Sciatic nerve (tissue), 2 donors: ENCODE data around the gene RNU1-2. TPM values are rescaled to one million over a fixed set of nuclear protein-coding genes. Genes with fewer than 3 reads are reported as not detected.
"Not testable (repeated sequence)": the region's sequence is repeated elsewhere in the genome, so short reads cannot be mapped to it uniquely, and the experiment has no call there.

Source experiments
- ATAC-seq: fragments of 200-7000 bp; cut with Tn5 transposase; one replicate; pipeline ENCODE4 v1.9.1; 2020; ENCODE audit warnings: mild to moderate bottlenecking, moderate library complexity
- DNase-seq: peaks from one replicate; pipeline ENCODE4 v3.0.0-alpha.2; 2020; ENCODE audit warnings: low spot score
- intact Hi-C: fragments of 100-400 bp; cut with DNase I; formaldehyde crosslinking; loops from one replicate; pipeline ENCODE4 v1.14.2; 2022
- total RNA-seq: library from RNA; stranded (reverse); fragmentation: NEBNext Ultra II Directional; extraction: Animal tissue kit (Norgen Biotek cat#: 25700); gene quantifications from one replicate; pipeline ENCODE4 v1.2.1, GENCODE V29; 2021
- donor health status: DM: no; HTN: no; CAD: no.
- donor health status: DM: no; HTN: no; CAD: no.

RNU1-2 gene
- total RNA-seq, 1 donor from 2014 or later = 13,769 TPM

DNA sequence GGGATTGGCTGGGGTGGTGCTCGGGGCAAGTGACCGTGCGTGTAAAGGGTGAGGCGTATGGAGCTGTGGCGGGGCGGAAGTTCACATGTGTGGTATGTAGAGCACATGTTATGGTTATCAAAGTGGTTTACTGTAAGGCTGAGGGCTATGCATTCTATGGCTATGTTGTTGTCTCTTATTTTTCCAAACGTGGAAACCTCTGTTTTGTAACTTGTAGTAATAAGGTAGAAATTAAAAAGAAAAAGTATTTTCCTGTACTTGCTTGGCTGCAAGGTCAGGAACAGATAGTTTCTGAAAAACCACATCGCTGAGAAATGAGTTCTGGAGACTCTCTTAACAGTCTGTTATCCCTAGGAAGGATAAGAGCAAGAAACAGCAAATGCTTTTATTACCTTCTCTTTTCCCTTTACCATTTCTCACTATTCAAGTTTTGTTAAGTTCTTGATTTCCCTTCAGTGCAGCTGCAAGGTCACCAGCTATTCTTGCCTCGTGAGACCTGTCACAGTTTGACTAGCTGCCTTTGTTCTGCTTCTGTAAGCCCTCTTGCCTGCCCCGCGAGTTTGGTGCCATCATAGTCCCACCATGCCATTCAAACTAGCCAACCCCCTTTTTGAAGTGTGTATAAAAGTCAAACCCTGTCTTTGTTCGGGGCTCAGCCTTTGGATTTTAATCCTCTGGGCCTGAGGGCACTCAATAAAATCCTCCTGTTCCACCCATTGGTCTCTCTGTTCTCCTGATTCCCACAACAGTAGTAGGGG lies 9.5 kb downstream of the RNU1-2 start:
- intact Hi-C loops = no loop called here
- ATAC-seq (peak; percentile 90), DNase-seq (no peak)

DNA sequence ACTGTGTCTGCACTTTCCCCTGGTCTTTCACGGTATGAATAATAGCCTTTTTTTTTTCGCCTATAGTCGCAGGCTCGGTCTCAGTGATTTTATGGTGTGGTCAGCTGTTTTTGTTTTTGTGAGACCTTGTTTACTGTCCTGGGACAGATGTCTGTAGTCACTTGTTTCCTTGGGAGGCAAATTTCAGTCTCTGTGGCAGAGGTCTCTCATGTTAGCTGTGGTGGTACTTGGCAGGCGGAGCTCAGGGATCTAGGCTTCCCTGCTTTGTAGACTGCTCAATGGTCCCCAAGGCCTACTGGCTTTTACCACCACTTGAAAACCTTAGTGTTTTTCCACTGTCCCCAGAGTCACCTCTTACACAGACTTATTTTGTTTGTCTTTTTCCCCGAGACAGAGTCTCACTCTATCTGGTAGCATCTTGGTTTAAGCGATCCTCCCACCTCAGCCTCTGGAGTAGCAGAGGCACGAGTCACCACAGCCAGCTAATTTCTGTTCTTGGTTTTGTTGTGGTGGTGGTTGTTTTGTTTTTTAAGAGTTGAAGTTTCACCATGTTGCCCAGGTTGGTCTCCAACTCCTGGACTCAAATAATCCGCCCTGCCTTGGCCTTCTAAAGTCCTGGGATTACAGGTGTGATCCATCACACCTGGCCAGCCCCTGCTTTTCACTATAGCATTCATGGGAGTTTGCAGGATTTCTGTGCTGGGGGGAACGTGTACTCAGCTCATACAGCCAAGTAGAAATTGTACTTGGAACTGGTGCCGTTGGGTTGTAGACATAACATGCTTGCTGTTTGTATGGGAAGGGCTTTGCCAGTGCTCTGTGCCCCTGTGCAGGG lies 10.3 kb downstream of the RNU1-2 start:
- intact Hi-C loops = no loop called here

GRCh38 chr1:16906873-16907272 lies 11.1 kb downstream of the RNU1-2 start:
- no peak for ATAC-seq
- intact Hi-C loops = no loop called here
- DNase-seq = no peak

More for the DNA sequence above, 10.3 kb downstream of the RNU1-2 start:
- DNase-seq (no peak), ATAC-seq (no peak)

DNA sequence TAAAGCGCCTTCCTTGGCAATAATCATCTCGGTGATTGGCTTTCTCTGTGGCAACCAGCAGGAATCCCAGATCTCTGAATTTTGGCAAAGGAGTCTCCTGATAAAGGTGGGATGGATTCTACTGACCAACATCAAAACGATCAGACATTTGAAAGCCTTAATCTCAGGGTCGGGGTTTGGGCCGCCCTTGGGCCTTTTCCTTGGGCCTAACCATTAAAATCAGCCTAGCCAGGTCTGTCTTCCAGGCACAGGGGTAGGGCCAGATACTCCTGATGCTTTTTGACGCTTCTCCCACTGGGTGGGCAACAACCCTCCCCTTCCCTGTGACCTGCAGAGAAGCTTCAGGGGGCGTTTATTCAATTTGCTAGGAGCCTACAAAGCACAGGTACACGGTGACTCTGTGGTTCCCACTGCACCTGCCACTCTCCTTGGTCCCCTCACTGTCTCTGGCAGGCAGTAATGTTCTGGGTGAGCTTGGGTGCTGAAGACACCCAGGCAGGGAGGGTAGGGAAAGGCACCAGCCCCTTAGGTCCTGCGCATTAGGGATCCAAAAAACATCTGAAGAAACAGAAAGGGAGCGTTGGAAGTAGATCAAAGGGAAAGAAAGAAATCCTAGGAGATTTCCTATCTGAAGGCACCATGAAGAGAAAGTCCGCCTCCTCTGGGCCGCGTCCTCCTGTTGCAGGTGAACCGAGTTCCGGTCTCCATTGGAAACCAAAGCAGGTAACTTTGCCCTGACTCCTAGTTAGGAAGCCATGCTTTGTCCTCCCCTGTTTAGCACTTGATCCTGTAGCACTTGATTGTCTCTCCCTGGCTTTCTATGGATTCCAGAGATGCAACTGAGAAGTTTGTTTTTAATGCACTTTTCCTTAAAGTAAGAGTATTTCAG lies 12.3 kb downstream of the RNU1-2 start:
- DNase-seq = no peak

DNA sequence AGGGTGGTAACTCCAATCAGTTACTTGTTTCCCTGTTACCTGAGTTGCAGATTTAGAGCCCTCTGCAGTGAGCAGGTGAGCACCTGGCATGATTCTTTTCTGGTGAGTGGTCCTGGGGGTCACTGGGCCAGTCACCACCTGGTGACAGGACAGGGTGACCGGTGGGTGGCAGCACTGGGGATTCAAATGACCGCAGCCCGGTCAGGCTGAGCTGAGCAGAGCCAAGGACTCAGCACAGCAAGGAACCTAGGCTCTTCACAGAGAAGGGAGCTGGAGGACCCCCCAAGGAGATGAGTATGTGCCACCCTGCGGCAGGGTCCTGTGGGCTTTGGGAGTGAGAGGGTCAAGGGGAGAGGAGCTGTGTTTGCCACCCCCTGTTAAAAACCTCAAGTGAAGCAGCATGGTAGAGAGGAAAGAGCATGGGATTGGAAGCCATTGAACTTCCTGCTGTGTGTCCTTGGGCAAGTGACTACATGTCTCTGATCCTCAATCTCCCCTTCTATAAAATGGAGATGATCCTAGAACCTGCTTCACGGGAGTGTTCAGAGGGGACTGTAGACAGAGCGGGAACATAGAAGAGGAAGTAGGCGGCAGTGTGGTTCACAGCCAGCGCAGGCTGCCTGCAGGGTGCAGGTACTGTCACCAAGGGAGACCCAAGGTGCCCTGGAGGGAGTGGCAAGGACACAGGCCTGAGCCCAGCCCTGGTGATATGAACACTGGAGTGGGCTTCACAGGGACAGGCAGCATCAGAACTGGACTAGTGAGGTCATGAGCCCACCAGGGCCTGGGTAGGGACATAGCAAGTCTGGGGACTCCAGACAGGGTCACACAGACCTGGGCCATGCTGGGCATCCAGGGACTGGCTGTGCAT lies 16.3 kb downstream of the RNU1-2 start:
- intact Hi-C loops, ATAC-seq, DNase-seq: not testable (repeated sequence)

More for the DNA sequence above, 12.3 kb downstream of the RNU1-2 start:
- intact Hi-C loops = no loop called here
- no peak for ATAC-seq

DNA sequence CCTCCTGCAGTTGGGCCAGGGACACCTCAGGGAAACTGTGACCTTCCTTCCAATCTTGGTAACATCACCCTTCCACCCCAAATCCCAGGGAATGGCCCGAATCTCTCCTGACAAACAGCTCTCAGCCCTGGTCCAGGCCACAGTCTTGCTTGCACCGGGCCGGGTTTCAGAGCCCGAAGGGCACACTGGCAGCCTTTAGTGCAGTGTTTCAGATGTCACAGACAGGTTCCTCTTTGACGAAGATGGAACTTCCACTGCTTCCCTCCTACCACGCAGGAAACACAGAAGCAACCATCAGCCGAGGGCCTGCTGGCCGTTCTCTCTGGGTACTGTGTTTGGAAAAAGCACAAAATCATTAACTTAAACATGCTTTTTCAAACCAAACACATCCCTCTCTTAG lies 17.0 kb downstream of the RNU1-2 start:
- DNase-seq, ATAC-seq, intact Hi-C loops: not testable (repeated sequence)

DNA sequence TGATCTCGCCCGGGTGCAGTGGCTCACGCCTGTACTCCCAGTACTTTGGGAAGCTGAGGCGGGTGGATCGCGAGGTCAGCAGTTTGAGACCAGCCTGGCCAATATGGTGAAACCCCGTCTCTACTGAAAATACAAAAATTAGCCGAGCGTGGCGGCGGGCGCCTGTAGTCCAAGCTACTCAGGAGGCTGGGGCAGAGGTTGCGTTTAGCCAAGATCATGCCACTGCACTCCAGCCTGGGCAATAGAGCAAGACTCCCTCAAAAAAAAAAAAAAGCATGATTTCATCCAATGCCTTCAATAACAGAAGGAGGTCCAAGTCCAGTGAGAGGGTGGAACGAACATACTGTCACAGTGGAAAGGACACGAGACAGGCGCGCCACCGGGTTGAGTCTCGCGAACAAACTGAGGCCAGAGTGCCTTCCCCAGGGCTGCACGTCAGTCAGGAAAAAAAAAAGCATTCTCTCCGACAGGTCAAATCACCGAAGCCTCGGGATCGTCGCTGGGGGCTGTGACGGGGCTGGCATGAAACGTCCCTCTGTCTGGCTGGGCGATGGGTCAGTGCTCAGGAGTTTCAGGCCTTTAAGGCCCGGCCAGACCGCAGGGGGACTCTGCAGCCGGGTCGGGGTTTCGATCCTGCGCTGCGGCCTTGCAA lies 17.5 kb downstream of the RNU1-2 start:
- DNase-seq = no peak
- peak; percentile 17 for ATAC-seq
- intact Hi-C loops = no loop called here

GRCh38 chr1:16913833-16914662 lies 18.3 kb downstream of the RNU1-2 start:
- ATAC-seq (peak; percentile 97), DNase-seq (peak; percentile 94)
- intact Hi-C loops = no loop called here

DNA sequence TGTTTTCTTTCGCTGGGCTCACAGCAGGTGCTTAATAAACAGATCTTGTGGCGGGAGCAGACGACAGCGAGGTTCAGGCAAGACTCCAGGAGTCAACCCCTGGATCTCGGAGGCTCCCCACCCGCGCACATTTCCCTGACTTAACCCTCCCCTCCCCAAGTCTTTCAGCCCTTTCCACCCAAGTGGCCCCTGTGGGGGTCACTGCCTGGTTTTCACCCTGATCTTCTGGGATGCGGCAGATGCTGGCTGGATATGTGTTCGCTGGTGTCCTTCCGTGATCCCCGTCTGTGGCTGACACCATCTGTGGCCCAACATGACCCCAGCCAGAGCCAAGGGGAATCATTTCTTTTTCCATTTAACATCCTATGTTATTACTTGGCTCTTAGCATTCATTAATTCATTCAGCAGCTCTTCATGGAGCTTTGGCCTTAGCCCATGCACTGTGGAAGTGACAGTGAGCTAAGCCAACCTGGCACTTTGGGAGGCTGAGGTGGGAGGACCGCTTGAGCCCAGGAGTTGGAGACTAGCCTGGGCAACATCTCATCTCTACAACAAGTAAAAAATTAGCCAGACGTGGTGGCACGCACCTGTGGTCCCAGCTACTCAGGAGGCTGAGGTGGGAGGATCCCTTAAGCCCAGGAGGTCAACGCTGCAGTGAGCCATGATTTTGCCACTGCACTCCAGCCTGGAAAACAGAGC lies 19.3 kb downstream of the RNU1-2 start:
- intact Hi-C loops, DNase-seq, ATAC-seq: not testable (repeated sequence)

- intact Hi-C loops = no loop called here
- ATAC-seq (no peak), DNase-seq (no peak)
Measured at GRCh38 chr1:16915627-16915973, 19.8 kb downstream of the RNU1-2 start.

- intact Hi-C loops, ATAC-seq: not testable (repeated sequence)
- DNase-seq = peak; percentile 15
Measured at GRCh38 chr1:16916036-16916880, 20.5 kb downstream of the RNU1-2 start.

DNA sequence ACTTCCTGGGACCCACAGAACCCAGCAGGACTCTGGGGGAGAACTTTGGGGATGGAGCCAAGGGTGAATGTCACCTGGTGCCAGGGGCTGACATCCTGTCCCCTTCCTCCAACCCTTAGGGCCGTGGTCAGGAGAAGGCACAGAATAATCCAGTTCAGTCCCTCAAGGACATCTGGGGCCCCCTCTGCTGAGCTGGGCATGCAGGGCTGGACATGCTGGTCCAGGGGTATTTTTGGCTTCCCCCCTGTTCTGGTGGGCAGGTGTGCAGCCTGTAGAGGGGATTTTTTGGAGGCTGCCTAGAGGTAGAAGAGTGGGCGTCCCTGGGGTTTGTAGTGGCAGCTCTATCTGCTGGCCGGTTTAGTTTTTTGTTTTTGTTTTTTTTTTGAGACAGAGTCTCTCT lies 22.6 kb downstream of the RNU1-2 start:
- no peak for DNase-seq
- intact Hi-C loops = no loop called here
- ATAC-seq = no peak

DNA sequence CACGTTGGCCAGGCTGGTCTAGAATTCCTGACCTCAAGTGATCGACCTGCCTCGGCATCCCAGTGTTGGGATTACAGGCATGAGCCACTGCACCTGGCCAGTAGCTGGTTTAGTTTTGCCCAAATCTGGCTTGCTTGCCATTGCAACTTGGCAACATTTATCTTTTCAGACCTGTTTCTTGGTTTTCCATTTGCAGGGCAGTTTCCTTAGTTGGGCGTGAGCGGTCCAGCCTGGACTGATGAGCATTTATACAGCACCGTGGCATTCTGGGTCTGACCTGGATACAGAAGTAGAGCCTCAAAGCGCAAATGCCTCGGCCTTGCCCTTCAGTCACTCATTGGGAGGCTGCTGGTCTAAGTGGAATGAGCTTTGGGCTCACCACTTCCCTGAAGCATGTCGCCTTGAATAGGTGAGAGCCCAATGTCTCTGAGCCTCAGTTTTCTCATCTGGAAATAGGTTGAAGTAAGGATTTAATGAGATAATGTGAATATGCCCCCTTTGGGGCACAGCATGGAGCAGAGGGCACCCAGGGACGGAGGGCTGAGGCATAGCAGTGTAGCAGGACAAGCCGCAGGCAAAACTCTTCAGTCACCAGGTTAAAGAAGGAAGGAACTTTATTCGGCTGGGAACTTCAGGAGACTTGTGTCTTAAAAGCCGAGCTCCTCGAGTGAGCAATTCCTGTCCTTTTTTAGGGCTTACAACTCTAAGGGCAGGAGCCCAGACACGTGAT lies 23.3 kb downstream of the RNU1-2 start:
- DNase-seq, intact Hi-C loops, ATAC-seq: not testable (repeated sequence)

GRCh38 chr1:16920951-16921350 lies 25.2 kb downstream of the RNU1-2 start:
- ATAC-seq (no peak), DNase-seq (no peak)
- intact Hi-C loops = no loop called here
